Omental fat pad (tissue), 4 donors: ENCODE data around the gene PERCC1. TPM values are rescaled to one million over a fixed set of nuclear protein-coding genes. Genes with fewer than 3 reads are reported as not detected.
"Not testable (repeated sequence)": the region's sequence is repeated elsewhere in the genome, so short reads cannot be mapped to it uniquely, and the experiment has no call there.

Source experiments
- ATAC-seq: fragments of 150-250 bp; one replicate; pipeline ENCODE4 v1.9.1; 2016; ENCODE audit warnings: mild to moderate bottlenecking, moderate library complexity; ENCODE audit not compliant: low FRiP score
- DNase-seq: peaks from one replicate; pipeline ENCODE4 v3.0.0-alpha.2; 2019; ENCODE audit warnings: low spot score
- total RNA-seq, 4 donors: library from RNA; depleted of rRNA; stranded (reverse); fragments of >200 nt; gene quantifications; one replicate each; pipeline ENCODE4 v1.1.0, GENCODE V29; 2016
- TF ChIP-seq, protein P1 (sequence below), 3 donors: fragments of 450-650 bp; IDR thresholded peaks; one replicate each; pipeline ENCODE4 v1.5.1; 2016 to 2017; ENCODE audit warnings: antibody characterized with exemption in 3 of 3, mild to moderate bottlenecking in 3 of 3, moderate library complexity in 2 of 3

The PERCC1 gene
- total RNA-seq, 4 donors from 2014 or later, result 1.9 TPM; not detected in 3

DNA sequence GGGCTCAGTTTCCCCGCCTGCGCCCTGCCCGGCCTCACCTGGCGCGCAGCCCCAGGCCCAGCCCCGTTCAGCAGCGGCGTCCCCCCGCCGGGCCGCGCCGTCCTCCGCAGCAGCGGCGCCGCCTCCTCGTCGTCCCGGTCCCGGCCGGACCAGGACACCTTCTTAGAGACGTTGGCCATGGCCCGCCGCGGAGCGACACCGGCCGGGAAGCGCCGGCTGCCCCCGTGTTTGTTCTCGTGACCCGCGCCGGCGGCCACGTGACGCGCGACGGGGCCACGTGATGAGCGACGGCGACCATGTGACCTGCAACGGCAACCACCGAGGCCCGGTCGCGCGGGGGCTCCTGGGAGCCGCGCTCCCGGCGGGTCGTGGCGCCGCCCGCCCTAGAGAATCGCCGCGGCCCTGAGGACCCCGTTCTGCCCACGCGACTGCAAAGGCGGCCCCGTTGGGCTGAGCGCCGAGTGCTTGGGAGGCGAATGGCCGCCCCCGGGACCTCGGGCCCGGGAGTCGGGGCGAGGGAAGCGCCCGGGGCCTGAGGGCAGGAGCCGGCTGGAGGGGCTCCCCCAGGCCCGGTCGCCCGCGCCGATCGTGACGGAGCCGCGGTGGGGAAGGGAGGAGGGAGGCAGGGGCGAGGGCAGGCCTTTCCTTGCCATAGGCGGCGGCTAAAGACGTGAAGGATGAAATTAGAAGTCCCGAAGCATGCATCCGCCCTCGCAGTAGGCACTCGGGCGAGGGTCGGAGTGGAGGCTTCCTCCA is 44.1 kb downstream of the PERCC1 start, which contains the start of gene CLCN7:
Gene CLCN7, minus strand, starts transcription at position 233 of the 756 bp plus-strand sequence. Its CDS starts 54 bp downstream, at position 179.
- TF ChIP-seq, protein P1, sequence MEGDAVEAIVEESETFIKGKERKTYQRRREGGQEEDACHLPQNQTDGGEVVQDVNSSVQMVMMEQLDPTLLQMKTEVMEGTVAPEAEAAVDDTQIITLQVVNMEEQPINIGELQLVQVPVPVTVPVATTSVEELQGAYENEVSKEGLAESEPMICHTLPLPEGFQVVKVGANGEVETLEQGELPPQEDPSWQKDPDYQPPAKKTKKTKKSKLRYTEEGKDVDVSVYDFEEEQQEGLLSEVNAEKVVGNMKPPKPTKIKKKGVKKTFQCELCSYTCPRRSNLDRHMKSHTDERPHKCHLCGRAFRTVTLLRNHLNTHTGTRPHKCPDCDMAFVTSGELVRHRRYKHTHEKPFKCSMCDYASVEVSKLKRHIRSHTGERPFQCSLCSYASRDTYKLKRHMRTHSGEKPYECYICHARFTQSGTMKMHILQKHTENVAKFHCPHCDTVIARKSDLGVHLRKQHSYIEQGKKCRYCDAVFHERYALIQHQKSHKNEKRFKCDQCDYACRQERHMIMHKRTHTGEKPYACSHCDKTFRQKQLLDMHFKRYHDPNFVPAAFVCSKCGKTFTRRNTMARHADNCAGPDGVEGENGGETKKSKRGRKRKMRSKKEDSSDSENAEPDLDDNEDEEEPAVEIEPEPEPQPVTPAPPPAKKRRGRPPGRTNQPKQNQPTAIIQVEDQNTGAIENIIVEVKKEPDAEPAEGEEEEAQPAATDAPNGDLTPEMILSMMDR (IDR thresholded peaks at IDR 0.05), result no peak
- peak; percentile 89 for DNase-seq
- peak; percentile 82 for ATAC-seq

DNA sequence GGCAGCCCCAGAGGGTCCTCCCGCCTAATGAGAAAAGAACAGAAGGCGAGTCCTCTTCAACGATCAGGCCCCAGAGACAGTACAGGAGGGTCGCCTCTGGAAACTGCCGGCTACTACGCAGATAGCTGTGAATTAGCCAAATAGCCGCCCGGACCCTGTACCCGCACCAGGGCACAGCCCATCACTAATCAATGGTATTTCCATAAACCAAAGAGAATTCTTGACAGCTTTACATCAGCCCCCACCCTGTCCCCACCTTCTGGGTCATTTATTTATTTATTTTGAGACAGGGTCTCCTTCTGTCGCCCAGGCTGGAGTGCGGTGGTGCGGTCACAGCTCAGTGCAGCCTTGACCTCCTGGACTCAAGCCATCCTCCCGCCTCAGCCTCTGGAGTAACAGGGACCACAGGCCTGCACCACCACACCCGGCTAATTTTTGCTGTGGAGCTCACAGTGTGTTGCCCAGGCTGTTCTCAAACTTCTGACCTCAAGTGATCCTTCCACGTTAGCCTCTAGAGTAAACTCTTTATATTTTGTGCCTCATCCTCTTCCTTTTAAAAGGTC is 44.8 kb downstream of the PERCC1 start:
- TF ChIP-seq, protein P1 (IDR thresholded peaks at IDR 0.05), result no peak
- ATAC-seq, result peak; percentile 11
- no peak for DNase-seq

DNA sequence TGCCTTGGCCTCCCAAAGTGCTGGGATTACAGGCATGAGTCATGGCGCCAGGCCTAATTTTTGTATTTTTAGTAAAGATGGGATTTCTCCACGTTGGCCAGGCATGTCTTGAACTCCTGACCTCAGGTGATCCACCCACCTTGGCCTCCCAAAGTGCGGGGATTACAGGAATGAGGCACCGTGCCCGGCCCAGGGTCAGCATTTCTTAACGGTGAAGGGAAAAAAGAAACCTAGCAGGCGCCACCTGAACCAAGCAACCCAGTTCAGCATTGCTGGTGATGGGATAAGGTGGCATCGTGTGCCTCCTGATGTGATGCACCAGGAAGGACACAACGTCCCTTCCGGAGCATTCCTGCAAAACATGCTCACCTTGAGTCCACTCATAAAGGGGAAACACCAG is 46.2 kb downstream of the PERCC1 start:
- TF ChIP-seq, protein P1 (IDR thresholded peaks at IDR 0.05), result no peak
- ATAC-seq (no peak), DNase-seq (no peak)

DNA sequence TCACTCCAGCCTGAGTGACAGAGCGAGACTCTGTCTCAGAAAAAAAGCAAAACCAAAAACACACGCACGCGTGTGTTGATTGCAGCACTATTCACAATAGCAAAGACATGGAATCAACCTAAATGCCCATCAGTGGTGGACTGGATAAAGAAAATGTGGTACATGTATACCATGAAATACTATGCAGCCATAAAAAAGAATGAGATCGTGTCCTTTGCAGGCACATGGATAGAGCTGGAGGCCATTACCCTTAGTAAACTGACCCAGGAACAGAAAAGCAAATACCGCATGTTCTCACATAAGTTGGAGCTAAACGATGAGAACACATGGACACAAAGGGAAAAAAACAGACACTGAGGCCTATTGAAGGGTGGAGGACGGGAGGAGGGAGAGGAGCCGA is 48.1 kb downstream of the PERCC1 start:
- not testable (repeated sequence) for DNase-seq, ATAC-seq

DNA sequence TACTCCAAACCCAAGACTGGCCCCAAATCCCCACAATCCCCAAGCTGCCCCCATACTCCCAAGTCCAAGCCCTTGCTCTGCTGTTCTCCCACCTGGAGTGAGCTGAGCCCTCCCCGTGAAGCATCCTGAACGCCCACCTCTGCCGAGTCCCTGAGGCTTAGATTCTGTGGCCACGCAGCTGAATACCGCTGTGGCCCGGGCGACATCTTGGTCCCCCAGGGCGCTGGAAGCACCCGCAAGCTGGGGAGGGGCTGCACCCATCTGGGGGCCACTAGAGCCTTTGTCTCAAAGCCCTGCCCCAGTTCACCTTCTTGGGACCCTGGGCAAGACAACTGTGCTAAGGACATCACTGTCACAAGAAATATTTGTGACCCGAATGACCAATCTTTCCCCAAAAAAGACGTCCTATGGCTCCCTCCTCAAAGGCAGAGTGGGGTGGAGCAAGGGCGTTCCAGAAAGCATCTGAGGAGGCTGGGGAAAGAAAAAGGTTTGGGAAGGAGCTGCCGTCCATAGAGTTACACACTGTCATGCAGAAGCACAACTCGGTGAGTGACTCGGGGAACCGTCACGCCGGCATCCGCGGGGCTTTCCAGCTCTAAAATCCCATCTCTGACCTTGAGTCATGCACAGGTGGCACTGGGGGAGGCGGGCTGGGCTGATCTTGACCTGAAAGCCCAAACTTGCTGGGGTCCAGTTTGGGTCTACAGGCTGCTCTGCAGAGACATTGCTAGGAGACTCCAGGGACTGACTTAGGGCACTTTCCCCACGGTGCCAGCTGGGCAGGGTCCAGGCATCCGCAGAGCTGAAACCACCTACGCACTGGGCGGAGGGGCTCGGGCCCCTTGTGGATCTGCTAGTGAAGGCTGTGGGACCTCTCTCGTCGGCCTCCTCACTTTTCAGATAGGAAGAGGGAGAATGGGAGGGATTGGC is 51.3 kb downstream of the PERCC1 start:
- DNase-seq (no peak), ATAC-seq (no peak)
- TF ChIP-seq, protein P1 (IDR thresholded peaks at IDR 0.05), result no peak

Other genes starting within 250 kb of the PERCC1 start
- gene TPSG1, start 205.8 kb upstream of the PERCC1 start, total RNA-seq, result 1 to 10 TPM in 1 of 4 donors, not detected in 3; 1.3 TPM
- gene TPSB2, start 200.9 kb upstream of the PERCC1 start, total RNA-seq, result 100 to 1,000 TPM in 1 of 4 donors, 10 to 100 TPM in 3; 10.1 to 112 (median 42.0) TPM
- gene TPSAB1, start 190.4 kb upstream of the PERCC1 start, total RNA-seq, result 10 to 100 TPM; 20.8 to 86.2 (median 31.4) TPM
- 1 to 10 TPM in 1 of 4 donors, not detected in 3; 1.2 TPM for gene TPSD1, start 175.0 kb upstream of the PERCC1 start, total RNA-seq
- gene UBE2I, start 121.4 kb upstream of the PERCC1 start, total RNA-seq, result 10 to 100 TPM; 50.9 to 94.9 (median 72.5) TPM
- gene BAIAP3, start 97.4 kb upstream of the PERCC1 start, total RNA-seq, result 10 to 100 TPM in 1 of 4 donors, 1 to 10 TPM in 3; 1.5 to 14.2 (median 1.9) TPM
- 10 to 100 TPM; 42.4 to 78.5 (median 61.9) TPM for gene TSR3, start 79.2 kb upstream of the PERCC1 start, total RNA-seq
- 10 to 100 TPM; 48.3 to 77.1 (median 65.8) TPM for gene GNPTG, start 79.1 kb upstream of the PERCC1 start, total RNA-seq
- gene UNKL, start 16.4 kb upstream of the PERCC1 start, total RNA-seq, result 10 to 100 TPM in 3 of 4 donors, 1 to 10 TPM in 1; 8.6 to 36.9 (median 14.2) TPM
- gene UQCC4, start 10.3 kb upstream of the PERCC1 start, total RNA-seq, result 10 to 100 TPM; 11.9 to 24.1 (median 14.4) TPM
- gene CCDC154, start 13.5 kb downstream of the PERCC1 start, total RNA-seq, result 1 to 10 TPM in 1 of 4 donors, under 1 TPM in 3; 0.19 to 5.7 (median 0.37) TPM
- 10 to 100 TPM; 42.6 to 62.3 (median 52.2) TPM for gene CLCN7, start 44.0 kb downstream of the PERCC1 start, total RNA-seq
- not detected for gene PTX4, start 57.9 kb downstream of the PERCC1 start, total RNA-seq
- gene TELO2, start 62.3 kb downstream of the PERCC1 start, total RNA-seq, result 10 to 100 TPM; 12.7 to 38.5 (median 22.2) TPM
- 100 to 1,000 TPM in 1 of 4 donors, 10 to 100 TPM in 3; 21.4 to 141 (median 41.7) TPM for gene TMEM204, start 102.6 kb downstream of the PERCC1 start, total RNA-seq
- gene IFT140, start 181.0 kb downstream of the PERCC1 start, total RNA-seq, result 10 to 100 TPM; 13.6 to 21.0 (median 19.6) TPM
- 10 to 100 TPM in 2 of 4 donors, 1 to 10 TPM in 2; 7.6 to 11.7 (median 9.8) TPM for gene CRAMP1, start 181.3 kb downstream of the PERCC1 start, total RNA-seq
- 10 to 100 TPM; 22.7 to 28.5 (median 23.8) TPM for gene JPT2, start 247.2 kb downstream of the PERCC1 start, total RNA-seq